GM10847 (cell line): ENCODE data around the gene TMOD3.

Source experiments
- POLR2A ChIP-seq: IDR thresholded peaks from 2 replicates; pipeline ENCODE4 v1.6.1; 2011; ENCODE audit not compliant: insufficient read length; ENCODE audit errors: extremely low read depth

The TMOD3 gene

DNA sequence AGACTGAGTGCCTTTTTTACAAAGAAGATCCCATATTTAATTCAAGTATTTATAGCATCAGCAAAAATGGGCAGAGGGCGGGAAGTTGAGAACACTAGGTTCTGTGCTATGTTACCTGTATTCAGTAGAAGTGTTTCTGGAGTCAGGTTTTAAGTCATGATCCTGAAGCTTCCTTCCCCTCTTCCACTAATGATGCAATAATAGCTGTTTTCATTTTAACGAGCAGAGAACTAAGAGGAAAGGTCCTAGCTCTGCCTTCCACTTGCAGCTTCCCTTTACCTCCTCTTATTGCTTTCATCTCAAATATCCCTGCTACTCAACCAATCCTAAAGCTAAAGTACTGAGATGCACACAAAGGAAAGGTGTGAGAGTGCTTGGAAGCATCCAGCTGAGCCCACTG lies 16.9 kb upstream of the TMOD3 start:
- TF ChIP-seq POLR2A = no peak

DNA sequence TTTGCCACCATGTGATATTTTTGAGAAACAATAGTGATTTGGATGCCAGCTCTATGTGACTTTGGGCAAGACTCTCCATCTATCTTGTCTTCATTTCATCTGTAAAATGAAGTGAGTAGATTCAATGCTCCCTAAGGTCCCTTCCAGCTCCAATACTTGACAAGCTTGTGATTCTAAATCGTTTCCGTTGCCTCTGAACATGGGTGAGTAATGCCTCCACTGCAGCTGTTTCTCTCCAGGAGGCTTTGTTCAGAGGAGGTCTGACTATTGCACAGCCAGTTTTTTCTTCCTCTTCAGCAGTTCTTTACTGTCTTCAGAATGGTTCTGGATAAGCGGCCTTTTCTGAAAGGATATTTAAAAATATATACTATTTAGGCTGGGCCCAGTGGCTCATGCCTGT lies 14.8 kb upstream of the TMOD3 start:
- no peak for TF ChIP-seq POLR2A

DNA sequence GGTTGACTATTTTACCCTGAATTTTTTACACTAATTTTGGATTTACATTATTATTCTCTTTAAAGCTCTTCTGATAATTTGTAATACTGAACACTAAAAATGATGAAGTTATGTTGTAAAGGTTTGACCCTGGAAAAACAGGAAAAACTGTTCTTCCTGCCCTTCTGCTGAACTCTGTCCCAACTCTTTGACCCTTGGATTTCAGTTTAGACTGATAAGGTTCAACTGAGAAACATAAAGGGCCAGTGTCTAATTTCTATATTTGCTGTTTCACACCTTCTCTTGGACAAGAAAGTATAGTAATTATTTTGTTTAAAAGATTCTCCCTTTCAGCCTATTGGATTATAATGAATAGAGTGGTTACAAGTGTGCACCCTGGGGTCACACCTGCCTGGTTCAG lies 12.8 kb upstream of the TMOD3 start:
- no peak for TF ChIP-seq POLR2A

DNA sequence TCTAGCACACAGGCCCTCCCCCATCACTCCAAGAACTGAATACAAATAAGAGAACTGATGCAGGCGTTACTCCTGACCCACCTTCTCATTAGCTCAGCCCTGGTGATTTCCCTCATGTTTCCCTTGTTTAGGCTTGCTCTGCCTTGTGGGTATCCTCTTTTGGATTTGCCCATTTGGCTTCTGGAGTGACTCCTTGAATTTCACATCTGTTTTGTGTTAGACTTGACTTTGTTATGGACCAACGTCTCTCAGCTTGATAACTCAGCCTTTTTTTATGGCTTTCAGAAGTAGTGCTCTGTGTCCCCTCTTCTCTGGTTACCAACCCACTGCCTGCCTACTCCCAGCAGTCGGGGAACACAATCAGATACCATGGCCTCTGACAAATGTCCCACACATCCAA lies 11.3 kb upstream of the TMOD3 start:
- TF ChIP-seq POLR2A = no peak

DNA sequence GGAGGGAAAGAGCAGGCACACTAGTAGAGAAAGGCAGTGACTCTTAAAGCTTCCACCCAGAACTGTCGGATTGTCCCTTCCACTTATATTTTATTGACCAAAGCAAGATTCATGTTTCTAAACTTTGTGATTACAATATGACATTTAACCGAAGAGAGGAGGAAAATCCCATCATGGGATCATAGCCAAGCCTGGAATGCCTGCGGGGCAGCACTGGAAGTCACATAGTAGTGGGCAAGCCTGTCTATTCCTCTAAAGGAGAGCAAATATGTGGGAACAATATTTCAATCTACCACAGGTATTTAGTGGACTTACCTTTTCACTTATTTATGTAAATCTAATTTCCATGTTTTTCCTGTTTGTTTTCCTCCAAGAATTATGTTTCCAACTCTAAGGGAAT lies 3.8 kb upstream of the TMOD3 start:
- TF ChIP-seq POLR2A = no peak

- TF ChIP-seq POLR2A = no peak
These were observed 655 bp upstream of the TMOD3 start for GRCh38 chr15:51828621-51829375.

DNA sequence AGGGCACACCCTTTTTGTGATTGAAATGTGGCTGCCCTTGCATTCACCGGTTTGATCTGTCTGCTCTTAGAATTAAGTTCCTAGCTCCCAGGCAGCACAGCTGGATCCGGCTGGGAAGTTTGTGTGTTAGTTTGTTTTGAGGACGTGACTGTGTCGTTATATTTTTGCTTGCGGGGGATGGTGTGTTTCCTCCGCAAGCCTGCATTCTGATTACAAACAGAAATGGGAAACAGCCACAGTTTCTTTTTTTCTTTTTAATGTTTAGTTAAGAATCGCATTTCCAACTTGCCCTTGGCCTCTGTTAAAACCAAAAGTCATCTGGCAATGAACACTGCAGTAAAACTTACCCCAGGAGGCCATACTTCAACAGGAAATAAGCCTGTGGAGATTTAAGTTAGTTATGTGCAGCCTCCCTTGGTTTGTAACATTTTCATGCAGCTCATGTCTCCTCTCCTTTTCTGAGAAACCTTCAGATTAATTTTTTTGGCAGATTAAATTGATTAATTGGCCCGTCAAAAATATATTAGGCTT lies 888 bp downstream of the TMOD3 start:
- TF ChIP-seq POLR2A = no peak

DNA sequence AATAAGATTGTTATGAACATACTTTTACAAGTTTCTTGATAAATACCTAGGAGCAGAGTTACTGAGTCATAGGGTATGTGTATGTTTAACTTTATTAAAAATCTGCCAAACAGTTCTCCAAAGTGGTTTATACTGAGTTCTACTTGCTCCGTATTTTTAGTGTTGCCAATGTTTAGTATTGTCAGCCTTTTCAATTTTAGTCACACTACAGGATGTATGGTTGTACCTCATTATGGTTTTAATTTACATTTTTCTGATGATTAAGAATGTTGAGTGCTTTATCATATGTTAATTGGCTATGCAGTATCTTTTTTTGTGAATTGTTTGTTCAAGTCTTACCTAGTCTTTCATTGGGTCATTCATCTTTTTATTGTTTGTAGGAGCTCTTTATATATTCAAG lies 4.3 kb downstream of the TMOD3 start:
- TF ChIP-seq POLR2A = no peak

DNA sequence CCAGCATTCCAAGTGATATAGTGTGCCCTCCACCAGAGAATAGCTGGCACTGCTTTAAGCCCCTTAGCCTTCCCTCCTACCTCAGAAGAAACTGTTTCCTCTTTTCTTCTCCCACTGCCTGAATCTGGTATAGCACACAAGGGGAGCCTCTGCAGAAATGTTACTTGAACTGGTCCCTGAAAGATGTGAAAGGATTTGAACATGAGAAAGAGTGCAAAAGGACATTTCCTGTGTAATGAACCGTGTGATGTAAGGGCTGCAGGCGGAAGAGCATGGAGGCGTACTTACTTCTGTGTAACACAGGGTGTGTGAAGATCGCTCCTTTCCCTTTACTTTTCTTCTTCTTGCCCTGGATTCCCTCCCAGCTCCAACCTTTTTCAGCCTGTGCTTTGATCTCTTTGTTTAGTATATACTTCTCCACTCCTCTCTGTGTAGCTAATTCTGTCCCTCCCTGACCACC lies 8.4 kb downstream of the TMOD3 start:
- no peak for TF ChIP-seq POLR2A

- TF ChIP-seq POLR2A = no peak
These were observed 8.8 kb downstream of the TMOD3 start for GRCh38 chr15:51838270-51838669.

- TF ChIP-seq POLR2A = no peak
These were observed 11.2 kb downstream of the TMOD3 start for GRCh38 chr15:51840692-51841091.

GRCh38 chr15:51841406-51842040 lies 12.1 kb downstream of the TMOD3 start:
- TF ChIP-seq POLR2A = no peak

DNA sequence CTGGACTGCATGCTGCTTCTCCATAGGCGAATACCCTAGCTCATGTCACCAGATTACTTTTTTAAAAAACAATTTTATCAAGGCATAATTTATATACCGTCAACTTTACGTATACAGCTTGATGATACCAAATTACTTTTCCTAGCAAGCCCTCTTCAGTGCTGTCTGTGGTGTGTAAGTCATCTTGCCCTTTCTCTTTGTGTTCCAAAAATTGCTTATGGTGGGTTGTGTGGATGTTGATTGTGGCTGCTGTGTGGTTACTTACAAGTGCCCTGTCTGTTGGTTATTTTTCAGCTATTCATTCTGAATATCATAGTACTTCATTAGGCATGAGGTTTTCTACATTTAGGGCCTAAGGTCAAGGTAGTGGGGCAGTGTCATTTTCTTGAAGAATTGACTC lies 12.8 kb downstream of the TMOD3 start:
- TF ChIP-seq POLR2A = no peak

GRCh38 chr15:51842852-51843737 lies 13.6 kb downstream of the TMOD3 start:
- TF ChIP-seq POLR2A = no peak

GRCh38 chr15:51844747-51845426 lies 15.4 kb downstream of the TMOD3 start:
- TF ChIP-seq POLR2A = no peak
